B cell (primary cell): ENCODE measurements around the gene CARD8. TPM values are rescaled to one million over a fixed set of nuclear protein-coding genes. Genes with fewer than 3 reads are reported as not detected.

ENCODE experiments used
- ATAC-seq: fragments of 200-7000 bp; cut with Tn5 transposase; one replicate; pipeline ENCODE4 v1.10.0; 2021; ENCODE audit warnings: low read depth, mild to moderate bottlenecking, moderate number of reproducible peaks, moderate library complexity
- CTCF ChIA-PET: fragments of 350-600 bp; sonication (Branson Sonifier 250); formaldehyde crosslinking; loops from one replicate; lab custom pipeline; 2021; ENCODE audit warnings: antibody characterized with exemption, inconsistent platforms; lab: Charles Lee
- POLR2A ChIA-PET: fragments of 350-600 bp; sonication (Branson Sonifier 250); formaldehyde crosslinking; loops from one replicate; lab custom pipeline; 2021; ENCODE audit warnings: antibody characterized with exemption; lab: Charles Lee
- DNase-seq: peaks from one replicate; pipeline ENCODE4 v3.0.0; 2013
- H2AFZ ChIP-seq: 2 replicates; pipeline ENCODE4 v1.6.1; 2012; ENCODE audit warnings: mild to moderate bottlenecking, low read depth, low read length; ENCODE audit not compliant: insufficient read depth, poor library complexity, severe bottlenecking
- H3K27ac ChIP-seq, 2 donors: 1 replicate in 1 of 2; 2 replicates in 1 of 2; pipeline ENCODE4 v1.5.1; 2012 to 2013; ENCODE audit warnings: low read length in 2 of 2, mild to moderate bottlenecking in 2 of 2, moderate library complexity in 1 of 2
- H3K27me3 ChIP-seq, 4 experiments: fragments of 200-600 bp in 1 of 4; sonication (generic) in 1 of 4; replicated peaks in 1 of 4; 1 replicate in 2 of 4; 2 replicates in 2 of 4; pipeline versions ENCODE4 v1.6.1 to v1.7.0; 2013 to 2016; ENCODE audit warnings: low read length in 3 of 4, mild to moderate bottlenecking in 2 of 4, mixed read lengths in 1 of 4, moderate library complexity in 1 of 4; ENCODE audit not compliant: insufficient read depth in 4 of 4, control insufficient read depth in 3 of 4; ENCODE audit errors: control extremely low read depth in 1 of 4
- H3K36me3 ChIP-seq, 2 experiments: replicated peaks in 1 of 2; 1 replicate in 1 of 2; 2 replicates in 1 of 2; pipeline versions ENCODE4 v1.6.1 to v1.7.1; 2013; ENCODE audit warnings: low read length in 1 of 2; ENCODE audit not compliant: insufficient read depth in 2 of 2, control insufficient read depth in 1 of 2; ENCODE audit errors: control extremely low read depth in 1 of 2, extremely low read depth in 1 of 2
- H3K4me1 ChIP-seq, 2 donors: fragments of 200-600 bp in 1 of 2; sonication (generic) in 1 of 2; 1 replicate in 1 of 2; 2 replicates in 1 of 2; pipeline versions ENCODE4 v1.5.1 to v1.6.1; 2013 to 2017; ENCODE audit warnings: low read length in 2 of 2; ENCODE audit not compliant: control insufficient read depth in 2 of 2, insufficient read depth in 2 of 2
- H3K4me2 ChIP-seq: replicated peaks from 2 replicates; pipeline ENCODE3; 2012; ENCODE audit warnings: mild to moderate bottlenecking, low read depth, low read length; ENCODE audit not compliant: poor library complexity, severe bottlenecking
- H3K4me3 ChIP-seq, 5 experiments: fragments of 200-600 bp in 1 of 5; sonication (generic) in 1 of 5; 1 replicate in 3 of 5; 2 replicates in 2 of 5; pipeline versions ENCODE4 v1.5.1 to v1.7.0; 2011 to 2016; ENCODE audit warnings: low read length in 4 of 5, mild to moderate bottlenecking in 4 of 5, low read depth in 2 of 5, control low read depth in 1 of 5, moderate library complexity in 1 of 5; ENCODE audit not compliant: insufficient read depth in 1 of 5; ENCODE audit errors: control extremely low read depth in 1 of 5, extremely low read depth in 1 of 5
- H3K79me2 ChIP-seq: fragments of 200-600 bp; sonication (generic); one replicate; pipeline ENCODE4 v1.6.0; 2016; ENCODE audit warnings: low read length; ENCODE audit not compliant: control insufficient read depth, insufficient read depth
- H3K9ac ChIP-seq: fragments of 200-600 bp; sonication (generic); 2 replicates; pipeline ENCODE4 v1.6.1; 2017; ENCODE audit warnings: mild to moderate bottlenecking, low read length, moderate library complexity
- H3K9me3 ChIP-seq, 3 donors: one replicate each; pipeline versions ENCODE4 v1.6.1 to v1.7.1; 2013; ENCODE audit warnings: low read length in 2 of 3; ENCODE audit not compliant: control insufficient read depth in 2 of 3, insufficient read depth in 1 of 3; ENCODE audit errors: control extremely low read depth in 1 of 3
- H4K20me1 ChIP-seq: 2 replicates; pipeline ENCODE4 v1.6.0; 2012; ENCODE audit warnings: mild to moderate bottlenecking, low read length; ENCODE audit not compliant: insufficient read depth, control insufficient read depth, poor library complexity, severe bottlenecking
- H3K27ac Mint-ChIP-seq: one replicate; pipeline ENCODE4 v1.8.0; 2021; ENCODE audit warnings: mixed read lengths
- H3K27me3 Mint-ChIP-seq: one replicate; pipeline ENCODE4 v1.8.0; 2021; ENCODE audit warnings: mixed read lengths
- H3K4me1 Mint-ChIP-seq: one replicate; pipeline ENCODE4 v1.8.0; 2021; ENCODE audit warnings: mixed read lengths
- H3K4me3 Mint-ChIP-seq: one replicate; pipeline ENCODE4 v1.8.0; 2021; ENCODE audit warnings: mixed read lengths
- H3K9me3 Mint-ChIP-seq: one replicate; pipeline ENCODE4 v1.8.0; 2022; ENCODE audit warnings: mixed read lengths; ENCODE audit not compliant: insufficient read depth
- CTCF ChIP-seq: fragments of 200-600 bp; IDR thresholded peaks from one replicate; pipeline ENCODE4 v1.8.0; 2022; ENCODE audit warnings: antibody characterized with exemption, mild to moderate bottlenecking
- EZH2 ChIP-seq: IDR thresholded peaks from 2 replicates; pipeline ENCODE4 v1.6.1; 2012; ENCODE audit warnings: borderline replicate concordance, low read depth, mild to moderate bottlenecking, moderate library complexity, low read length; ENCODE audit not compliant: insufficient read depth, poor library complexity, severe bottlenecking
- WGBS: methylation state at CpG from one replicate; pipeline ENCODE4 v1.1.5; 2013; ENCODE audit warnings: missing lambda C conversion rate; ENCODE audit not compliant: insufficient coverage; 5-methylcytosine and 5-hydroxymethylcytosine counted together
- intact Hi-C: fragments of 100-400 bp; cut with micrococcal nuclease; formaldehyde crosslinking; loops from one replicate; pipeline ENCODE4 v1.10.0; 2022
- polyA plus RNA-seq: library from polyadenylated mRNA; depleted of rRNA; stranded (reverse); fragments of >200 nt; gene quantifications from 2 replicates; pipeline ENCODE4 v1.2.3, GENCODE V29; 2012
- total RNA-seq, 2 donors: library from RNA; stranded (reverse); fragments of 120-200 nt in 1 of 2; gene quantifications; 1 replicate in 1 of 2; 2 replicates in 1 of 2; pipeline versions ENCODE4 v1.2.3 to v1.2.4, GENCODE V29; 2013 to 2022

CARD8 gene
- total and polyA plus RNA-seq, 2 donors (not counting 1 experiment from before 2014, with no cell fraction given) = 92.0 to 161 TPM

- no peak overlapping the region for H2AFZ ChIP-seq
- no peaks in the 10 kb centered on the region for H3K27me3 Mint-ChIP-seq
- H3K27me3 ChIP-seq = no peaks in the 10 kb centered on the region
- H3K4me3 ChIP-seq = no peak overlapping the region
- peaks cover 39% of the 10 kb centered on the region for H3K79me2 ChIP-seq
- DNase-seq = peak; percentile 22
- H3K9ac ChIP-seq = no peak overlapping the region
- no peaks in the 10 kb centered on the region for H3K9me3 Mint-ChIP-seq
- H3K27ac ChIP-seq = no peak overlapping the region
- H3K4me2 ChIP-seq = peak overlapping the region; percentile 80
- no peaks in the 10 kb centered on the region for H3K9me3 ChIP-seq
- ATAC-seq = no peak
- peaks cover 25% of the 10 kb centered on the region for H3K4me1 Mint-ChIP-seq
- TF ChIP-seq CTCF (no peak), EZH2 (no peak)
- peaks cover 10 to 15% of the 10 kb centered on the region in 2 donors for H3K4me1 ChIP-seq
- 99% methylated on average over 36 of the region's 37 CpGs for WGBS
- ChIA-PET CTCF (interaction anchor here (0.8 to 1.3 kb wide), 7 partner anchors 8 to 89 kb away, joined by 3 to 4 read pairs (median 3); no protein-coding TSS in a partner anchor), POLR2A (interaction anchor here (0.6 kb wide), 1 partner anchor 61 kb away, joined by 4 read pairs; no protein-coding TSS in a partner anchor)
- peaks cover 3 to 15% of the 10 kb centered on the region in 2 experiments for H3K36me3 ChIP-seq
- H3K4me3 Mint-ChIP-seq = peak overlapping the region; percentile 96
- no peak overlapping the region for H3K27ac Mint-ChIP-seq
- H4K20me1 ChIP-seq = peaks cover 6% of the 10 kb centered on the region
- intact Hi-C loops = loop anchor here (5.0 kb wide), 1 partner anchor 161 kb away; no protein-coding TSS in a partner anchor
Measured at GRCh38 chr19:48171710-48172109, 84.0 kb downstream of the CARD8 start.

DNA sequence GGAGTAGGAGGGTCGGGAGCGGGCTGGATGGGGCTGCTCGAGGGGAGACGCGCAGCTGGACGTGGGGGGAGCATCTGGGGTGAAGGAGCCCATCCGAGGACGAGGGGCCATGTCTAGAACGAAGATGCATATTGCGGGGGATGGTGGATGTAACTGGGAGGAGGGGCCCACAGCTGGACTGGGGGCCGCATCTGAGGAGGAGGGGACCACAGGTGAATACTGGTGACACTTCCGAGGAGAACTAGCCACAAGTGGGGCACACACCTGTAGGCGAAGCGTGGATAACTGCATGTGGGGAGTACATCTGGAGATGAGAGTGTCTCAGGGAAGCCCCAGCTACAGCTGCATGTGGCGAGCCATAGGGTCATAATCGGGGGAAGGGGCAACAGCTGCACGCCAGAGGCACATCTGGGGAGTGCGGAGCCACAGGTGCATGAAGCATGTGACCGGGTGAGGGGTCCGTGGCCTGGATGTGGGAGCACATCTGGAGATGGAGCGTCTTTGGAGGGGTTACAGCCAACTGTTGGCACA is 84.8 kb downstream of the CARD8 start:
- H3K27ac ChIP-seq = no peak overlapping the region
- DNase-seq = no peak
- CTCF ChIA-PET = interaction anchor here (0.6 to 1.3 kb wide), 9 partner anchors 9 to 151 kb away, joined by 3 to 6 read pairs (median 3); a partner anchor contains a TSS
- peak overlapping the region; percentile 41 to 99 (median 90) for H3K4me3 ChIP-seq
- H2AFZ ChIP-seq = peak overlapping the region; percentile 96
- Mint-ChIP-seq H3K27me3 (no peaks in the 10 kb centered on the region), H3K4me1 (peaks cover 25% of the 10 kb centered on the region), H3K9me3 (no peaks in the 10 kb centered on the region), H3K27ac (peak overlapping the region; percentile 98), H3K4me3 (peak overlapping the region; percentile 96)
- peaks cover 10 to 15% of the 10 kb centered on the region in 2 donors for H3K4me1 ChIP-seq
- no peak for ATAC-seq
- H3K9ac ChIP-seq = peak overlapping the region; percentile 81
- POLR2A ChIA-PET = interaction anchor here (1.3 to 2.2 kb wide), 3 partner anchors 33 to 85 kb away, joined by 3 to 17 read pairs (median 10); partner anchors contain the start of gene CARD8
- peaks cover 6% of the 10 kb centered on the region for H4K20me1 ChIP-seq
- no peaks in the 10 kb centered on the region for H3K27me3 ChIP-seq
- peaks cover 3 to 16% of the 10 kb centered on the region in 2 experiments for H3K36me3 ChIP-seq
- peak overlapping the region; percentile 80 for H3K4me2 ChIP-seq
- no peak for TF ChIP-seq CTCF
- TF ChIP-seq EZH2 = no peak
- no peaks in the 10 kb centered on the region for H3K9me3 ChIP-seq
- H3K79me2 ChIP-seq = peaks cover 46% of the 10 kb centered on the region
- WGBS = 2% methylated on average over 21 of the region's 21 CpGs
- intact Hi-C loops = loop anchor here (1.0 to 5.0 kb wide), 6 partner anchors 32 to 453 kb away; partner anchors contain the start of genes CARD8, RPL18 and SPHK2
